Stimulated activated CD8-positive, alpha-beta memory T cell treated with anti-CD3 and anti-CD28 coated beads, Interleukin-7, amount 100 ng/mL, for 24 hours (primary cell): Measurements from ENCODE around the gene TFEB.
A peak's percentile ranks its signal among the peaks of the same experiment; 100 is the strongest.

Source experiments
- DNase-seq: peaks from one replicate; pipeline ENCODE4 v3.0.0-alpha.2; 2020; ENCODE audit warnings: low read depth

TFEB gene

DNA sequence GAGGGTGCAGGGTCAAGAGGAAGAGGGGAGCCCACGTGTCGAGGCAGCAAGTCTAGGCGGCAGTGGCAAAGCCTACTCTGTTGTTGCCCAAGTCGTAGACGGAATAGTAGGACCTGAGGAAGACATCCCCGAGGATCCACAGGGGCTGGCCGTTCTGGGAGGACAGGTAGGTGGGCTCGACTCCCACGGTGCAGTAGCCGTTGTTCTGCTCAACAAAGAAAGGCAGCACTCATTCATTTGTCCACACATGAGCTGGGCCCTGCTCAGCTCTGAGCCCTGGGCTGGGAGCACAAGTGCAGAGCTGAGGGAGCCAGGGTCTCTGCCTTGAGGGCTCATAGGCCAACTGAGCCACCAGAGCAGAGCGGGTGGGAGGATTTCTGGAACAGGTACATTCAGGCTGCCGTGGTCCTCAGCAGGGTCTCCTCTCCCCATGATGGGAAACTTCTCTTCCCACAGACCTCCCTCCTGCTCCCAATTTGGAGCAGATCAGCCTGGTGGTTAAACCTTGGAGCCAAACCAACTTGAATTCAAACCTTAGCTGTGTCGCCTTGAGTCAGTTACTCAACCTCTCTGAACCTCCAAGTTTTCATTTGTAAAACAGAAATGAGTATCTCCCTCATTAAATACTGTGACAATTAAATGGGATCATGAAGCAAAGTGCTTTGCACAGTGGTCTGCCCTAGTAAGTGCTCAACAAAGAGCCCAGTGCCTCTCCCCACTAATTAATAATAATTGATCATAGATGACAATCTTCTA, 1.6 kb upstream of the TFEB start:
- DNase-seq = no peak

DNA sequence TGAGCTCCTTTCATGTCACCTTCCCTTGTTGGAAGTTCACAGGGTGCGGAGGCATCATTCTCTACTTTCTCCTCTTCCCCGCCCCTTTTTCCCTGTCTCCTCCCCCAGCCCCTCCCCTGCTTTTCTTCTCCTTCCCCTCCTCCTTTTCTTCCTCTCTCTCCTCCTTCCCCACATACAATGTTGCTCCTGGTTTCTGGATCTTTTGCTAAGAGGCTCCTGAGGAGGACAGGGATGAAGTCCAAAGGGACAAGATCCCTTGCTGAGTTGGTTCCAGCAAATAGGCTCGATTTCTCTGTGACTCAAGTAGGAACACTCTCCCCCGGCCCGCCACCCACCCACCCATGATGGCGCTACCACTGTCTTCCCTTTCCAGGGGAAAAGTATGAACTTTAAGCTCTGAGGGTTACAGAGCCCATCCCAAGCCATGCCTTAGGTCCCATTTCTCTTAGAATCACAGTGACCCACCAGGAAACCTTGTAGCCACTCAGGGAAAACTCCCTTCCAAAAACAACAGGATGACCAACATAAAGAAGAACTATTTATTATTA, 852 bp upstream of the TFEB start:
- no peak for DNase-seq

DNA sequence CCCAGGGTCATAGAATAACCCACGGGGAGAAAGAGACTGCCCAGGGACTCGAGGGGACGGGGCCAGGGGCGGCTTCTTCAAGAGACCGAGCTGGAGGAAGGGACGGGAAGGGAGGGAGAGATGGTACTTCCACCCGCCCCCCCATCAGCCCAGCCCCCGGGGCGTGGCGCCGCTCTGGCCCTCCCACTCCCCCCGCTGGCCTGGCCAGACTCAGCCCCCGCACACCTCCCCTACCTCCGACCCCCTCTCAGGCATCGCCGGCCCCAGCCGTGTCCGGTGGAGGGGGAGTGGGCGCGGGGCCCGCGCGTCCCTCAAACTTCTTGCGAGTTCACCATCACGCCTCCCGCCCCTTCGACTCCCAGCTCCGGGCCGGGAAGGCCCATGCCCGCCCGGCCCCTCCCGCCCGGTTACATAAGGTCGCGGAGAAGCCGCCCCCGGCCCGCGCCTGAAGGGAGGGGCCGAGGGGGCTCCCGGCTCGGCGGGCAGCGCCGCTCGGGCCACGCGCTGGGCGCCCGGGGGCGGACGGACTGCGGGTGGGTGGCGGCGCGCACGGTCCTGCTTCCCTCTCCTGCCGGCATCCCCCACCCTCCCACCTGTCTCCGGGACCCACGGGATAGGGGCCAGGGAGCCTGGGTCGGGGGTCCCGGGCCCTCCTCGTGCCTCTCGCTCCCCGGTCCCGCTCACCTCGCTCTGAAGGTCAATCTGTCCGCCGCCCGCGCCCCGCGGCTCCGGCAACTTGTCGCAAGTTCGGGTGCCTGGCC, 562 bp downstream of the TFEB start:
- DNase-seq = peak; percentile 30

DNA sequence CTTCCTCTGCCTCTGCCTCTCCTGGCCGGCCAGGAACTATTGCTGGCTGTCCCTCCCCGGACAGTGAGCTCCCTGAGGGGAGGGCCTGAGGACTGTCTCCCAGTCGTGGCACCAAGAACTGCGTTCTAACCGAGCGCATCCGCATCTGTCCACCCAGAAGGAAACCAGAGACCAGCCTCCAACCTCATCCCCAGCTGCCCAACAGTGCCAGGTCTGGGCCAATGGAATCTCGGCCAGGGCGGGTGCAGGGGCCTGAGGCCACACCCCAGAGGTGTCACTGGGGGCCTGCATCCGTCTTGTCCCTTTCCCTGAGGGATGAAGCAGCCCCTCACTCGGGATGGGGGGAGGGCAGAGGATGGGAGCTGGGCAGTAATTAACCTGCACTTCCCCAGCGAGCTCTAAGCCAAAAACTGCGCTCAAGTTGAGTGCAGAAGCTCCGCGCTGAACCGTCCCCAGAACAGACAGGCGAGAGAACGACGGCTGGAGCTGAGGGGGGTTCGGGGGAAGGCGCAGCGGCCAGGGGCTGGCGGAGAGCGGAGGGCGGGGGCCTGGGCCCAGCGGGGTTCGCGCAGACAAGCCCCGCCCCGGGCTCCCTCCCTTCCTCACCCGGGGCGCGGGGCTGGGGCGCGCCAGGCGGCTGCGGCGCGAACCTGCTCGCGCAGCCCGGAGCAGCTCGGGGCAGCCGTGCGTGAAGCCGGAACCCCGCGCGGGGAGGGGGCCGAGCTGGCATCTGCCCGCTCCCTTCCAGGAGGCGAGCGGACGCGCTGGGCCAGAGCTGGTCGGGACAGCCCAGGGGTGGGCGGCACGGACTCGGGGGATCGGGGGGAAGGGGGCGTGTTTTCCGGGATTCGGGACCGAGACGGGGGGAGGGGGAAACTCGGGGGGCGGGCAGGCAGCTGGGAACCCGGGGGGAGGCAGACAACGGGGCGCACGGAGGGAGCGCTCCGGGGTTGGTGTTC, 1.4 kb downstream of the TFEB start:
- peak; percentile 18 for DNase-seq

DNA sequence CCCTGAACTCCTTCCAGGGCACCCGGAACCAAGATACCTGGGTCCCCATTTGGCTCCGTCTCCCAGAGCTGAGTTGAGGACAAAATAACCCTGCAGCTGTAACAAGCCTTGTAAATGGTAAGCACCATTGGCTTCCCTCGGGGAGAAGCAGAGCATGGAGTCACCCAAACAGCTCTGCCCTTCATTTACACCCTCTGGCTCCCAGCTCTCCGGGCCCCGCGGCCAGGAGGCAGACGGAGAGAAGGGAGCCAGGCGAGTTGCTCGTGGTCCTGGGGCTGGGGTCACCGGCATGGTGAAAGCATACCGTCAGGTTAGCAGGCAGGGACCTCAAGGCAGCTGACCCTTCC, 2.1 kb downstream of the TFEB start:
- DNase-seq = no peak

DNA sequence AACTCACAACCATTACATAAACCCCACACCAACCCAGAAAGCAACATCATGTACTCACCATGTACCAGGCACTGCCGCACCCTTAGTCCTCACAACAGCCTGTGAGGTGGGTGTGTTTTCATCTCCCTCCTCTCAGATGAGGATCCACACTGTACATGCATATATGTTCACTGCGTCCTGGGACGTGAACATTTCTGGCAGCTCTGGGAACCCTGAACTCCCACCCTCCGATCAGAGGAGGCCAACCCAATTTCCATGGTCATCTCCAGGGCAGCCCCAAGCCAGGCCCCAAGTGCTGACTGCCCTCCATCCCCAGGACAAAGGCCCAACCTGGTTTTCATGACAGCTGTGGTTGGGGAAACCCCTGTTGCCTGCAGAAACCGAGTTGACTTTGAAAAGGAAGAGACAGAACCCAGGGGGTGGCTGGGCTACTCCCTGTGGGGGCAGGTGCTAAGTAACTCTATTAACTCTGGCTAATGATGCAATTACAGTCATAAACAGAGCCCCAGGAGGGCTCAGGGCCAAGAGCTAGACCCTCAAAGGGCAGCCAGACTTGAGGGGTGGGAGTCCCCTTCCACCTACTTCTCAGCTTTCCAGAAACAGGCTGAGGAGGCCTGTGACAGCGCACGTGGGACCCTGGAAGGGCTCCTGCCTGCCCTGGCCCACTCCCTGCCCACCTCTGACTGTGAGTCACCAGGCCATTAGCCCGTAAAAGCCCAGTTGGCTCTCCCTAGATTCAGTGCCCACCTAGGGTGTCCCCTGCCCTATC, 2.6 kb downstream of the TFEB start:
- DNase-seq = no peak

DNA sequence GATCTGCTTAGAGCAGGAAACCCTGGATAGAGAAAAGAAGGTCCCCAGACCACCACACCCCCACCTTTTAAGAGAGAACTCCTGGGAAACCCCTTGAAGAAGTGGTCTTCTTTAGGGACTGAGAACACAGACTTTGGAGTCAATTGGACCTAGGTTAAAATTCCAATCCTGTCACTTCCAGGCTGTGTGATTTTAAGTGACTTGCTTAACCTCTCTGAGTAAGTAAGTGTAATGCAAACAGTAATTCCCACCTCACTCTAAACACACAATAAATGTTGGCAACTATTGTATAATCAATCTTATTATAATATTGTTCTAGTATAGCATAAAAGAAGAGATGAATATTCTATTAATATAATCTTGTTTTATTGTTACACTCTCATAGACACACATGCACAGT, 3.3 kb downstream of the TFEB start:
- DNase-seq = no peak

DNA sequence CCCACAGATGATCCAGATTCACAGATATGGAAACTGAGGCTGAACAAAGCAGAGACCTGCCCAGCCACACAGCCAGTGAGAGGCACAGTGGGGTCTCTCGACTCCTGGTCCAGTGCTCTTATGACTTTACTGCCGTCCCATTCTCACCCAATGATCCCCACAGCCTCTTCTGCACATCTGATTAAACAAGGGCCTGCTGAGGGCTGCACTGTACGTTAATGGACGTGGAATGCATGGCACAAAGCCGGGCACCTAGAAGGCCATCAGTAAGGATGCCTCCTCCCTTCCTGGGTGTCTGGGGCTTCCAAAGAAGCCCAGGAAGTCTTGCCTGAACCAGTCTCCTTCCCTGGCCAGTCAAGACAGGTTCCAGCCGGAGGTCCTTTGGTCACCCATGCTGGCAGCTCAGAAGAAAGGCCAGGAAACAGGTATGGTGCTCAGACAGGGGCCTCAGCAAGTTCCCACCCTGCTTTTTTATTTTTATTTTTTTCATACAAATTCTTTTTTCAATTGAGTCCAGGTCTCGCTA, 3.8 kb downstream of the TFEB start:
- DNase-seq = no peak

DNA sequence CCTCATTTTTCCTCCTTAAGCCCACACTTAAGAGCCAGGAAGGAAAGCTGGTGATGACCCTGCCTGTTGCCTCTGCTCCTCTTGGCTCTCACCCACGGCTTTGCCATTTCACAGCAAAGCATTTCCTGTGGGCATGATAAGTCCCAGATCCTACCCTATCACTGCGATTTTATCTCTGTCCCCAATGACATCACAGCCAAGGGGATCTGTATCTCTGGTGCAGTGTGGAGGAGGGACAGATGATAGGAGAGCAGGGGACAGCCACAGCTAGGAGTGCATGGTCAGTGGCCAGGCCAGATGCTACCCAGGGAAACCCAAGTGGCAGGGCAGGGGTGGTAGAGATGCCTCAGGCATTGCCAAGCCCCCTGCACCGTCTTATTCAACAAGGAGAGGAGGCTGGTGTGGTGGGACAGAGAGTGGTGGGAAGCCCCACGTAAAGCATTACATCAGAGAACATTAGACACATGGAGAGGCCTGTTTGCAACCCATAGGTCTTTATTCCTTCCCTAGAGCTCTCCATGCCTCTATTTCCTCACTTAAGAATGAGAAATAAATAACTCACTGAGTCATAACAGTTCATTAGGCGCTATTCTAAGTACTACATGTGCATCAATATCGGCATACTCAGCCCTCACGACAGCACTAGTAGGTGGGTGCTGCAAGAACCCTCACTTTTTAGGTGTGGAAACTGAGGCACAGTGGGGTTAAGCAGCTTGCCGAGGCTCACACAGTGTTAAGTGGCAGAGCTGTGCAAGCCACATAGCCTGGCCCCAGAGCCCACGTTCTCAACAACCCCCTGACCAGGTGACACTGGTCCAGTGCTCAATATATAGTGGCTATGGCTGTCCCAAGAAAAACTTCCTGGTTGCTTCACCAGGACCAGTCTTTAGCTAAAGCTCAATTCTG, 4.6 kb downstream of the TFEB start:
- no peak for DNase-seq

DNA sequence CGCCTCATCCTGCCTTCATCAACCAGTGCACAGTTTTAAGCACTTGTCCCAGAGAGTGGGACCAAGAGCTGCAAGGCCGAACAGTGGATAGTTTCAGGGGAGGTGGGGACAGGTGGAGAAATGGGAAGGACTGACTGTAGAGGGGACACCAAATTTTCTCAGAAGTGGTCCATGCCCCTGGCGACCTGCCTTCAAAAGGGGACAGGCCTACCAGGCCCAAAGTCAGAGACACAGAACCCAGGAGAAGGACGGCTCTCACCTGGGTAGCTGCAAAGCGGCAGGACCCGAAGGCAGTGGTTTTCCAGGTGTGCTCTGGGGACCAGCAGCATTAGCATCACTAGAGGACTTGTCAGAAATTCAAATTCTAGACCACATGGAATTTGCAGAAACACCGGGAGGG, 5.8 kb downstream of the TFEB start:
- no peak for DNase-seq

DNA sequence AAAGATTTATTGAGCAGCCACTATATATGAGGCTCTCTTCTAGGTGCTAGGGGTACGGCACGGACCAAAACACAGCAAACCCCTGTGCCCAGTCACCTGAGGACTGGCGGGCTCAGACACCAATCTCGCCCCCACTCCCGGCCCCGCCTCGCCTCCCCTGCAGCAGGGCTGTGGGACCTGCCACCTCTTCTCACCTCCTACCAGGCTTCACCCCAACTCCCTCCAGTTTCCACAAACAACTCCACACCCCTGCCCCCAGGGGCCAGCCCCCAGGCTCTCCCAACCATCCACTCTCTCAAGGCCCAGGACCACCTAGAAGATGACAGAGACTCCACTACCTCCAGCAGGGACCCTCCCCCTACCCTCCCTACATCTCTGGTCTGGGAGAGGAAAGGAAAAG, 6.5 kb downstream of the TFEB start:
- DNase-seq = no peak

DNA sequence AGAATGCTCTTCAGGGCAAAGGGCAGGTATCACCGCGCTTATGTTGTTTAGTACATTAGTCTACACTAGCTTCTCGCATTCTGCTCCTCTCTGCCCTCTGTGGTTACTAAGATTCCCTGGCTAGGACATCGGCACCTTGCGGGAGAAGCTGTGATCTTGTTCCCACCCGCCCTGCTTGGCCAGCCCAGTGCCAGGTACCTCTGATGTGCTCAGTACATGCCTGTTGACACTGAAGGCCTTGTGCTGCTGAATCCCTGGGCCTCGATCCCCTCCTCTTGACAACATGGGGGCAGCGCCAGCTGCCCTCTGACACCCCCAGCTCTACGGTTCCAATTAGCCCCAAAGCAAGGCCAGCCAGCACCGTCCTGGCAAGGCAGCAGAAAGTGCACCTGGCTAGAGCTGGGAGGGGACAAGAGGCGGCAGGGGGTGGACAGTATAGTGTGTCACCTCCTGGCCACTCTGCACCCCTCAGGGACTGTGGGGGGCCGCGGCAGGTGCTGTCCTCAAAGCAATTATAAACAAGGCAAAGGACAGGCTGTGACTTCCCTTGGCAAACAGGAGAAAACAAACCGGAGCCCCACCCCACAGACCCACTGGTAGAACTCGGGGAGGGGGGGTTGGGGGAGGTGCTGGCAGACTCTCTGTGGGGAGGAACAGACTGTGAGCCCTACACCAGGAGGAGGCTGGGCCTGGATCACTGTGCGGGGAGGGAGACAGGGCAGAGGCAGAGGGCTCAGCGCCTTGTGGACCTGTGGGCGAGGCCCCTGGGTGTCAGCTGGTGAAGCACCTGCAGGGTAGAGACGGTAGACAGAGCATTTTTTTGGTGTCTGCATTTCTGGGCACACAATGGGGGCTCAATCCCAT, 7.1 kb downstream of the TFEB start:
- no peak for DNase-seq

DNA sequence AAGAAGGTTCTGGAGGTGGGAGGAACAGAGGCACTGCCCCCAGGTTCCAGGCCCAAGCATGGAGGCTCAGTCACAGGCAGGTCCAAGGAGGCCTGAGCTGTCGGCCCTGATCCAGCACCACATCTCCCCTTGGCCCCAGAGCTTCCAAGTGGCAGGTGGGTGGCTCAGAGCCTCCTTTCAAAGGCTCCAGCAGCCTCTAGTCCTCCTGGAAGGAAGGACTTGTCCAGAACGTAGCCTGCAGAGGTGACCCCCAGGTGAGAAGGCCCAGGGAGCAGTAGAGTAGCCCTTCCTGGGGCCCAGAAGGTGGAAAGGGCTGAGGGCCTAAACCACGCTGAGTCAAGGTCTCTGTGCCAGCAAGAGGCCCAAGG, 7.7 kb downstream of the TFEB start:
- no peak for DNase-seq

DNA sequence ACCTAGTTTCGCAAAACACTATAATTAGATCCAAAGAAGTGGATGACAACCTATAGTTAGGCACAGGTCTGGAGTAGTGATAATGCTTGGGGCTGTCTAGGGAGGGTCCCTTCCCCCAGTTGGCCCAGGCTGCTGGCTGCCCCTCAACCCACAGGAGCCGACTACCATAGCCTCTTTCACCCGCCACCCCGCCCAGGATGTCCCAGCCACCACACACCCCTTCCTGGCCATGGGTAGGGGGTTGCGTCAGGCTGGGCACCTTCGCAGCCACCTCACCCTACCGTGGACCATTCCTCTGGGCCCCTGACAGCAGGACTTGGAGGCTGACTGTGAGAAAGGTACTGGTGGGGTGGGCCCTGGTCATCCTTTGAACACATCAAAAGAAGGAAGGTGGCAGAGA, 8.5 kb downstream of the TFEB start:
- DNase-seq = no peak

DNA sequence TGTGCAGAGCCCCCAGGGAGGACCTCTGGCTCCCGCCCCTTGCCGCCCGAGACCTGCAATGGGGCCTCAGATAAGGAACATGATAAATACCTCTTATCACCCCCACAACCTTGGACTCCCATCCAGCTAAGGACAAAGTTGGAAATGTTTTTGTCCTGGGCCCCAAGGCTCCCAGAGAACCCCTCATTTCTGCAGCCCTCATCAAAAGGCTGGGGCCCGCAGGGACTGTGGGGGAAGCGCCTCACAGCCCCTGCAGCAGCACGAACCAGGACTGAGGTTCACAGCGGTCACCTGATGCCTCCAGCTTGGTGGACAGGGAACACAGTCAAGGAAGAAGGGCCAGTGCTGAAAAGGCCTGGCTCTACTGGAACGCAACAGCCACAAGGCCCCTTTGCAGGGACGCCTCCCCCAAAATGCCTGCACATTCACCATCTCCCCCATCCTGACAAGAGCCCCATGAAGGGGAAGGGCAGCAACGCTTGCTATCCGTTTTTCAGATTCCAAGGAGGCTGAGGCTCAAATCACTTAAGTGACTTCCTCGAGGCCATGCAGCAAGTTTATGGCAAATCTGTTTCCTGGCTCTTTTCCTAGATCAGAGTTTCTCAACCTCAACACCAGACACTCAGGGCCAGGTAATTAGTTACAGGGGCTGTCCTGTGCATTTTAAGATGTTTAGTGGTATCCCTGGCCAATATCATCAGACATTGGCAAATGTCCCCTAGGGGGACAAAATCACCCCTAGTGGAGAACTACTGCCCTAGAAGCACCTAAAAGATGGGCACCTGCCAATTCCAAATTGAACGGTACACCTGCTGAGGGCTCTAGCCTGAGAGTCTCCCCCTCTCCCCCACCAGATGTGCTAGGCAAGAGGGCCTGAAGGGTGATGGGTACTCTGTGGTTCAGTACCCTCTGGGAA, 10.6 kb downstream of the TFEB start:
- DNase-seq = no peak

DNA sequence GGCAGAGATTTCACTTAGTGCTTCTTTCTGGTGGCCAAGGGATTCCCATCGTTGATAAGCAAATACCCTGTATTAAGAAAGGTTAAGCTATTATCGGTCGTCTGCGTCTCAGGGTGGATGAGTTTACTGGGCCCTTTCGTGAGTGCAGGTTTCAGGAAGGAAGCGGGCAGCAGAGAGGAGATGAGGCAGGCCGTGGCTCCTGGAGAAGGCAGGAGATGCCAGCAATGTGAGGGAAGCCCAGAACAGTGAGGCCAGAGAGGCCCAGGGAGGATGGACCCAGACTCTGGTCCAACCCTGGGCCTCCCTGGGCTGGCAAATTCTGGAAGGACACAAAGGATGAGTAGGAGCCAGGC, 11.2 kb downstream of the TFEB start:
- no peak for DNase-seq

DNA sequence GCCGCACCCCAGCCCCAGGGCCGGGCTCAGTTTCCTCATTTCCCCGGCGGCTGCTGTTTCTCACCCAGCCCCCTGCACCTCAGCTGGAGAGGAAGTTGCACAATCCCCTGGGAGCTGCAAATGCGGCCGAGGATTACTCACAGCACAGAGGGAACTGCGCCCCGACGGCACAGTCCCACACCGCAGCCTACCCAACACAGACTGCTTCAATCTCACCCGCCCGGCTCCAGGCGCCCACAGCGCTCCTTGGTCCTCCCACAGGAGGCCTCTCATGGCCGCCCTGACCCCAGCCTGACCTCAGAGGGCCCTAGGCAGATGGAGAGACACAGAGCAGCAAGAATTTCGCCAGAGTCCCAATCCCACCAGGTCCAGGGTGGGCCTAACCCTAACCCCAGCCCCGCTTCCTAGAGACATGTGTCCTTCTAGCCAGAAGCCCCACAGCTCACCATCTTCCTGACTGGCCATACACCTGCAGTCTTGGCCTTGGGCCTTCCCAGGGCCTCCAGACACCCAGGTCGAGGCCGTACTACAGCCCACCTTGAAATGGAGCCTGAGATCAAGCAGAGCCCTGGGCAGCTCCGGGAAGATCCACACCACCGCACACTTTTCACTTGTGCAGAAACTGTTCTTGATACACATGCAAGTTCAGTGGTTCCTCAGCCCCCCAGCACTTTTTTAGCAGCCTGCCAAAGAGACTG, 11.7 kb downstream of the TFEB start:
- no peak for DNase-seq
